Lower lobe of right lung (tissue), 2 donors: Measurements from ENCODE around the gene UGCG. TPM values are rescaled to one million over a fixed set of nuclear protein-coding genes. Genes with fewer than 3 reads are reported as not detected.

Experiments
- ATAC-seq, 2 donors: fragments of 200-7000 bp; cut with Tn5 transposase; one replicate each; pipeline ENCODE4 v1.9.1; 2020 to 2022; ENCODE audit warnings: mild to moderate bottlenecking in 2 of 2, moderate library complexity in 2 of 2
- DNase-seq: peaks from one replicate; pipeline ENCODE4 v3.0.0-alpha.2; 2020
- H3K27ac ChIP-seq: fragments of 200-600 bp; one replicate; pipeline ENCODE4 v1.8.0; 2022
- H3K27me3 ChIP-seq: fragments of 200-600 bp; one replicate; pipeline ENCODE4 v1.8.0; 2022; ENCODE audit warnings: low read depth
- H3K36me3 ChIP-seq: fragments of 200-600 bp; one replicate; pipeline ENCODE4 v1.8.0; 2022; ENCODE audit warnings: mild to moderate bottlenecking
- H3K4me1 ChIP-seq: fragments of 200-600 bp; one replicate; pipeline ENCODE4 v1.8.0; 2022
- H3K4me3 ChIP-seq: fragments of 200-600 bp; one replicate; pipeline ENCODE4 v1.8.0; 2022; ENCODE audit warnings: mild to moderate bottlenecking
- H3K9me3 ChIP-seq: fragments of 200-600 bp; one replicate; pipeline ENCODE4 v1.8.0; 2022
- intact Hi-C: fragments of 100-400 bp; cut with DNase I; formaldehyde crosslinking; loops from one replicate; pipeline ENCODE4 v1.11.0; 2022
- total RNA-seq: library from RNA; stranded (reverse); fragmentation: NEBNext Ultra II Directional; extraction: Animal tissue kit (Norgen Biotek cat#: 25700); gene quantifications from one replicate; pipeline ENCODE4 v1.2.1, GENCODE V29; 2021
- TF ChIP-seq, protein P1 (sequence below): fragments of 200-600 bp; IDR thresholded peaks from one replicate; pipeline ENCODE4 v1.8.0; 2022; ENCODE audit warnings: antibody characterized with exemption, mild to moderate bottlenecking
- donor health status: DM: no; HTN: yes; CAD: no; lungs with severe emphysema.

Gene UGCG
- total RNA-seq, 1 donor from 2014 or later: 41.3 TPM

- TF ChIP-seq, protein P1, sequence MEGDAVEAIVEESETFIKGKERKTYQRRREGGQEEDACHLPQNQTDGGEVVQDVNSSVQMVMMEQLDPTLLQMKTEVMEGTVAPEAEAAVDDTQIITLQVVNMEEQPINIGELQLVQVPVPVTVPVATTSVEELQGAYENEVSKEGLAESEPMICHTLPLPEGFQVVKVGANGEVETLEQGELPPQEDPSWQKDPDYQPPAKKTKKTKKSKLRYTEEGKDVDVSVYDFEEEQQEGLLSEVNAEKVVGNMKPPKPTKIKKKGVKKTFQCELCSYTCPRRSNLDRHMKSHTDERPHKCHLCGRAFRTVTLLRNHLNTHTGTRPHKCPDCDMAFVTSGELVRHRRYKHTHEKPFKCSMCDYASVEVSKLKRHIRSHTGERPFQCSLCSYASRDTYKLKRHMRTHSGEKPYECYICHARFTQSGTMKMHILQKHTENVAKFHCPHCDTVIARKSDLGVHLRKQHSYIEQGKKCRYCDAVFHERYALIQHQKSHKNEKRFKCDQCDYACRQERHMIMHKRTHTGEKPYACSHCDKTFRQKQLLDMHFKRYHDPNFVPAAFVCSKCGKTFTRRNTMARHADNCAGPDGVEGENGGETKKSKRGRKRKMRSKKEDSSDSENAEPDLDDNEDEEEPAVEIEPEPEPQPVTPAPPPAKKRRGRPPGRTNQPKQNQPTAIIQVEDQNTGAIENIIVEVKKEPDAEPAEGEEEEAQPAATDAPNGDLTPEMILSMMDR: no peak
- Histone ChIP-seq H3K27ac (no peak overlapping the region), H3K27me3 (no peaks in the 10 kb centered on the region), H3K4me3 (no peak overlapping the region), H3K9me3 (no peaks in the 10 kb centered on the region), H3K36me3 (no peaks in the 10 kb centered on the region), H3K4me1 (no peaks in the 10 kb centered on the region)
- intact Hi-C loops: no loop called here
- no peak for DNase-seq
- ATAC-seq: no peak
These were observed 38.9 kb upstream of the UGCG start for GRCh38 chr9:111857555-111858211.

- no peaks in the 10 kb centered on the region for H3K36me3 ChIP-seq
- no peaks in the 10 kb centered on the region for H3K4me1 ChIP-seq
- intact Hi-C loops: no loop called here
- TF ChIP-seq, protein P1: no peak
- no peak overlapping the region for H3K27ac ChIP-seq
- H3K27me3 ChIP-seq: no peaks in the 10 kb centered on the region
- no peaks in the 10 kb centered on the region for H3K9me3 ChIP-seq
- no peak overlapping the region for H3K4me3 ChIP-seq
- ATAC-seq (no peak), DNase-seq (no peak)
These were observed 36.2 kb upstream of the UGCG start for GRCh38 chr9:111860443-111860842.

DNA sequence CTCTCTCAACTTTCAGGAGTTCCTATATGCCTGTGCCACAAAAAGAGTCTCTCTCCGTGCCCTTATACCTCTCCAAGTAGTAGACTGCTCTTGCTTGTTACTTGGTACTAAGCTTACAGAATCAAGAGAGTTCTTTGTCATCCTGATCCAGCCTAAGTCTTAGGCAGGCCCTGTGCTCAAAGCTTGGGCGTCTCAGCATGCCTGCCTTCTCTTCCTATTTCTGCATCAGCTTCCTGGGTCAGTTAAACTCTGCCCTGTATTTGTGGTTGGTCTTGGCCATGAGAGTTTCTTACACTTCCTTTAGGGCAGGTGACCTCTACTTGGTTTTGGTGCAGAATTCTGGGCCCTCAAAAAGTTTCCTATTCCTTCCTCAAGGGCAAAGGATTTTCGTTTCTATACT lies 33.0 kb upstream of the UGCG start:
- DNase-seq (no peak), ATAC-seq (no peak)
- Histone ChIP-seq H3K9me3 (no peaks in the 10 kb centered on the region), H3K4me1 (no peaks in the 10 kb centered on the region), H3K36me3 (no peaks in the 10 kb centered on the region), H3K27me3 (no peaks in the 10 kb centered on the region), H3K27ac (no peak overlapping the region), H3K4me3 (no peak overlapping the region)
- TF ChIP-seq, protein P1: no peak
- intact Hi-C loops: no loop called here

- no peak for ATAC-seq
- Histone ChIP-seq H3K27ac (no peak overlapping the region), H3K4me1 (no peaks in the 10 kb centered on the region), H3K36me3 (no peaks in the 10 kb centered on the region), H3K9me3 (no peaks in the 10 kb centered on the region), H3K4me3 (no peak overlapping the region), H3K27me3 (no peaks in the 10 kb centered on the region)
- intact Hi-C loops: no loop called here
- TF ChIP-seq, protein P1: no peak
- DNase-seq: no peak
These were observed 29.6 kb upstream of the UGCG start for GRCh38 chr9:111866976-111867375.

- Histone ChIP-seq H3K9me3 (no peaks in the 10 kb centered on the region), H3K4me1 (no peaks in the 10 kb centered on the region), H3K4me3 (no peak overlapping the region), H3K36me3 (no peaks in the 10 kb centered on the region), H3K27ac (no peak overlapping the region), H3K27me3 (no peaks in the 10 kb centered on the region)
- DNase-seq (no peak), ATAC-seq (no peak)
- TF ChIP-seq, protein P1: no peak
- intact Hi-C loops: no loop called here
These were observed 28.1 kb upstream of the UGCG start for GRCh38 chr9:111868475-111868874.
